Cerebellar cortex (tissue), 1 donor: ENCODE data around the gene WARS2.

Source experiments
- DNase-seq: peaks from one replicate; pipeline ENCODE4 v3.0.0-alpha.2; 2015; ENCODE audit warnings: low spot score

WARS2 gene

DNA sequence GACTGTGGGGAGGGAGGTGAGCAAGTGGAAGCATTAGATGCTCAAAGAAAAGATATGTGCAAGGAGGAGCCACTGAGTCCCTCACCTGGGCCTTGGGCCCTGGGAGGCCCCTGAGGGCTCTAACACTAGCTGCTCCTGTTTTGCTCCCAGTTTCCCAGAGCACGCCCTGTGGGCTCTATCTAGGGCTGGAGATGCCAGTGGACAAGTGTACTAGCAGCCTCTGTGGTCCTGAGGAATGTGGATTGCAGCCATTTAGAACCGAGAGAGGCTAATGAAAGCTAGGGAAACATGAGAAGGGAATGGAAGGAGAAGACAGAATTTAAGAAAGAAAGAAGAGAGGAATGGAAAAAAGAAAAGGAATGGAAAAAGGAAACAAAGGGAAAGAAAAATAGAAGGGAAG lies 142.3 kb downstream of the WARS2 start:
- no peak for DNase-seq

DNA sequence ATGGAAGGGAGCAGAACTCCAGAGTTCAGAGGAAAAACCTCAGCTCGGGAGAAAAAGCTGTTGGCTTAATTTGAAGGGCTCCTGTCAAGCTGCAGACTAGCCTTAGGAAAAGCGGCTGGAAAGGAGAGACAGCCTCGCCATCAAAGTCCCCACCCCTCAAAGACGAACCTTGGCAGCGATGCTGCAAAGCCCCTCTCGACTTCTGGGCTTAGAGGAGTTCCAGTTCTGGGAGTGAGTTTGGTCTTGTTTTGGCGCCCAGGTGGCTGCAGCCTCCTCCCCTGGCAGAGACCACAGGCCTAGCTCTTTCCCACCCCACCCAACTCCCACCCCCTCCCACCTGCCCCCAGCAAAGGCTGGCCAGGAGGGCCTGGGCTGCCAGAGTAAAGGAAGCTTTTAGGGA lies 143.2 kb downstream of the WARS2 start:
- no peak for DNase-seq

DNA sequence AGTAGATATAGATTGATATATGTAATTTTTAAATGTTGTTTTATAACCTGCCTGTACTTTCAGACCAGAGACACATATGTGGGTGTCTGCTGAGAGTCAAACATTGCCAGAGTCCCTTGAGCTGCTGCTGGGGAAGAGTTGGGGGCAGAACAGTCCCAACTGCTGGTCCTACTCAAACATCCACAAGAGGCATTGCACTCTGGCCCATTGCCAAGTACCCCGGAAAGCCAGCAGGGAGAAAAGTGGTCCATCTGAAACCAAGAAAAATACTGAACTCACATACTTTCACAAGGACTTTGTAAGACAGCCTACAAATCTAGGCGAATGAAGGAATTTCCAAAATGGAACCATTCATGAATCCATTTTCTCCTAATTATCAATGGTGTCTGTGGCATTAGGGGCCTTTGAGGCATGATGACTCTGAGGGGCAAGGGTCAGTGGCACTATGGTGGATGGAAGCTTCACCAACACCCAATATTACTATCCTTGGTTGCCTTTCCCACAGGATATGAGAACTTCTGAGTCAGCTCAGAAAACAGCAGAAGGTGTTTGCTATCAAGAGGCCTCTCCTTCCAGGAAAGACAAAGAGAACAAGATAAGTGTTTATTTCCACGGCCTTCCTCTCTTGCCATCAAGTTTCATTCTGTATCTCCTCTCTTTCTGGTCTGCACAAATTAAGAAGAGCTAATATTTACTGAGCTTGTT lies 145.0 kb downstream of the WARS2 start:
- no peak for DNase-seq

DNA sequence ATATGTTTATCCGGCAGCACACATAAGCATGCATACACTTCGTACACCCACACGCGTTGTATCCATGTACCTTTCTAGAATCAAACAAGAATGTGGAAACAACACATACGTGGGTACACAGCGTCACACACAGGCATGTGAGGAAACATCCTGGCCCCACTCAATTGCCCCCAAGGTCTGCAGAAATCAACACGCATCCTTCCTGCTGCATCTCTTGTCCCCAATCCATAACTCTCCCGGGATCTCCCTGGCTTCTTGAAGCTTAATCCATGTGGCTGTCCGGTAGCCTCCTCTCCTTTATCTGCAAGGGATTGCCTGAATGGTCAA lies 146.8 kb downstream of the WARS2 start:
- no peak for DNase-seq

DNA sequence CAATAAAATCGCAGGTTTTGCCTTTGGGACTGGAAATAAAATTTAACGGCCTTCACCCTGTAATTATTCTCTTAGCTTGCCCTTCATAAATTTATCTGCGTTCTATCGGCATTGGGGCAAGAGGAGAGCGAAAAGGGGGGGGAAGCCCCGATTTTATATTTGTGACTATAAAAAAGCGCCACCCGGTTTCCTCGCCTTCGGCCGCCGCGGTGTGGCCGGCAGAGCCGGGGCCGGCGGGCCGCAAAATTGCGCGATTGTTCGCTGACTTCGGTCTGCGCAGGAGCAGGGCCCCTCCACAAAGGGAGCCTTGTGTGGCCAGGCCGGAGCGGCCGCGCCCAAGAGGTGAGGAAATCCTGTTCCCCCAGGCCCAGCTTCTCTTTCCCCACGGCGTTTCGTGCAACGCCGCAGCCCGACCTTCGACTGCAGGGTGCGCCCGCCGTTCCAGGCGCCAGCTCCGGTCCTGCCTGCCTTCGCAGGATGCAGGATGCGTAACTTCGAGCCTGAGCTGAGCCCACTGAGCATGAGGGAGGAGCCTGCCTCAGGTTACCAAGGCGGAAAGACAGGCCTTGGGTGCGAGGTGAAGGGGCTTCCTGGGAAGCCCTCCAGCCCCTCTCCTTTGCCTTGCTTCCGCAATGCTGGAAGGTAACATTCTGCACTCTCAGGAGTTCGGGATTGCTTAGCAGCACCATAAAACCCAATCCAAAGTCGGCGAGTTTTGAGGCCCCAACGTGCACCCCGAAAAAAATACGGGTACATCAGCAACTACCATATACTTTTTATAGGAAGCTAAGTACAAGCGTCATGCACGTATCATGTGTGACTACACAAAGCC lies 147.4 kb downstream of the WARS2 start:
- no peak for DNase-seq

DNA sequence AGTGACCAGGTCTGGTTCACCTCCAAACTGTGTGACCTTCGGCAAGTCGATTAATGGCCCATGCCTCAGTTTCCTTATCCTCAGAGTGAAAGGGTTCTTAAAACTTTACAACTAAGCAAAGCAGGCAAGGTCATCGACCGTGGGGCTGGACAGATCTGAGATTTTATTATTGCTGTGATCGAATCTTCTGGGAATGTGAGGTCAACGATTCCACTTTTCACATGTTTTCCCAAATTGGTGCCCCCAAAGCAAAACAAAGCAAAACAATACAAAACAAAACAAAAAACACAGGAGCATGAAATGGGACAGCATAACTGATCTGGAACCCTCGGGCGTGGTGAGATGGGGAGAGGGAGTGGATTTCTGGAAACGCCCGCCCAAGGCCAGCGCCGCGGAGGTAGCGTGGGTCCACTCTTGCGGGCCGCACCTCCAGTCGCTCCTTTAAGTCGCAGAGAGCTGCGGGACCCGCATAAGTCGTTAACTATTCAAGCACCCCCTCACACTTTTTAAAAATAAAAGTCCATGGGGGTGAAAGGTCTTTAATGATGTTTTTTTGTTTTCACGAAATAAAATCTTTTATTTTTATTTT lies 148.1 kb downstream of the WARS2 start:
- no peak for DNase-seq

DNA sequence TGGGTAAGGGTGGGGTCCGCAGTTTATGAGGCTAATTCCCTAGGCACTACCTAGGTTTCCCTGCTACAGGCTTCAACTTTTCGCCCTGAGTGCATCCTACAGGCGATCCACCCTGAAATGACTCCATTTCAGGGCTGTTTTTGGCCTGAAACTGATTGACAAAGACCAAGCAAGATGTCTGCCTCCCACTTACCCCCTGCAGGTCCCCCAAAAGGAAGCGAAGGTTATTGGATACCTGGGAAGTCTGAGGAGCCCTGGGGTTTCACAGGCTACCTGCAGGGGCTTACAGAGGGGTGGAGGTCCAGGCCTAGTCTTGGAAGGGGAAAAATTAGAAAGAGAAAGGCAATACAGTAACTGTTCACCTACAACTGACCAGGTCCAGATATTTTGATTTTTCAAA lies 149.0 kb downstream of the WARS2 start:
- DNase-seq: no peak

DNA sequence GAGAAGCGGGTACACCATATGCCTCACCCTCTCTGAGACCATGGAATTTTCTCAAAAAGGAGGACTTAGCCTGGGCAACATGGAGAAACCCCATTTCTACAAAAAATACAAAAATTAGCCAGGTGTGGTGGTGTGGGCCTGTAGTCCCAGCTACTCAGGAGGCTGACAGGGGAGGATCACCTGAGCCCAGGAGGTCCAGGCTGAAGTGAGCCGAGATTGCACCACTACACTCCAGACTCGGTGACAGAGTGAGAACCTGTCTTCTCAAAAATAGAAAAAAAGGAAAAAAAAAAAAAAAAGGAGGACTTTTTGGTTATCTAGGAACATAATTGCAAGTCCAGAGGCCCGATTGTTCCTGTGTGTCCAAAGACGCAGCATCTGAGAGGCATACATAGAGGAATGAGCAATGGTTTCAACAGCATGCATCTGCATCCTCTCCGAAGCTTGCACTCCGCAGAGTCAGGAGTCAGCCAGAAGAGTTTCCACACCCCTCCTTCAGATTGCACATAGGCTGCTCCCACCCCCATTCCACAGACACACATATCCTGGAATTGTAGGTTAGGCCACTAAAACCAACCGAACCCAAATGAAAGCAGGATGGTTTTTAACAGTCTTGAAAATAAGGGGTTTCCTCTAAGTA lies 149.8 kb downstream of the WARS2 start:
- DNase-seq: no peak

DNA sequence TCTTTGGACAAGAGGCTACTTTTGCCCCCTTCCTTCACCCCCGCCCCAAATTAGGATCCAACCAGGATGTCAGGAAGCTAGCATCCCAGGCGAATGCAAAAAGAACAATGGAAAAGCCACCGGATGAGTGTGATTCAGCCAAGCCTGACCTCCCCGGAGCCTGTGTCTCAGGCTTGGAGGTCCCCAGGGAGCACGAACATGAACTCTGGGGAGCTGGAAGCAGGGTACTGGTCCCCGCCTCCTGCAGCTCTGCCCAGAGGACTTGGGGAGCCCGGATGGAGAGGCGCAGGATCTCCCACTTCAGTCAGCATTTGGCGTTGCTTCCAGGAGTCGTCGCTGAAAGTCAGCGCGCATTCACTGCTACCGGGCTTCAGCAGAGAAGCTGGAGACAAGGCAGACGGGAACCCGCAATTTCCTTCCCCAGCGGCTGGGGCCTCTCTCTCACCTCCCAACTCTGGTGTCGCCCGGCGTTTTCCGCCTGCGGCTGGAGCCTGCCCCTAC lies 150.5 kb downstream of the WARS2 start:
- DNase-seq: peak; percentile 11

DNA sequence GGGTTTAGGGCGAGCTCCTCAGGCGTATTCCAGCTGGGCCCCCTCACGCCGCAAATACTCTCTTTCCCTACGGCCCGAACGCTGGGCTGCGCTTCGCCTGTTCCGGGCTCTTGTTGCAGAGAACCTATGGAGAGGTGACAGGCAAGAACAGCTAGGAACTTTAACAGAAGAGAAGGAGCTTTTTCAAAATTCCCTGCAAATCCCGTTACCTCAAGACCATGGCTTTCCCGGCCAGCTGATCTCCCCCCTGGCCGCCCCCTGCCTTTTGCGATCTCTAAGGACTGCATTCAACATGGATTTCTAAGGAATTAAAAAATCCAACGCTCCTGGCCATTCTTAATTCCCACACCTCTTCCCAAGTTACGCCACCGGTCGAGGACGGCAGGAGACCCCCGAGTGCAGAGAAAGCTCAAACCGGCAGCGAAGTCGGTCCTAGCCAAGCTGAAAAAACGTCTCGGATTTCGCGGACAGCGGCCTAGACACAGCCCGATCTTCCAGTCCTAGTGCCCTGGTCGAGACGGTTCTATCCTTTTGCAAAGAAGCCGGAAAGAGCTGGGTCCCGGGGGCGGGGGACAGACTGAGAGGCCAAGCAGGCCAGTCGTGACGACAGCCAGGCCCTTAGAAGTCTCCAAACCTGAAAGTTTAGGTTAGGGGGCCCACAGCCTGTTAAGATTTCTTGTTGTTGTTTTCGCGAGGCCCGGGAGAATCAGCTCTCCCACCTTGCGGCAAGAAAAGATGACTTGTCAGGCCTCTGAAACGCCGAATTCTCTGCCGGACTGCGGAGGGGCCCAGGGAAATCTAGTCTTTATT lies 151.2 kb downstream of the WARS2 start:
- DNase-seq: peak; percentile 11

DNA sequence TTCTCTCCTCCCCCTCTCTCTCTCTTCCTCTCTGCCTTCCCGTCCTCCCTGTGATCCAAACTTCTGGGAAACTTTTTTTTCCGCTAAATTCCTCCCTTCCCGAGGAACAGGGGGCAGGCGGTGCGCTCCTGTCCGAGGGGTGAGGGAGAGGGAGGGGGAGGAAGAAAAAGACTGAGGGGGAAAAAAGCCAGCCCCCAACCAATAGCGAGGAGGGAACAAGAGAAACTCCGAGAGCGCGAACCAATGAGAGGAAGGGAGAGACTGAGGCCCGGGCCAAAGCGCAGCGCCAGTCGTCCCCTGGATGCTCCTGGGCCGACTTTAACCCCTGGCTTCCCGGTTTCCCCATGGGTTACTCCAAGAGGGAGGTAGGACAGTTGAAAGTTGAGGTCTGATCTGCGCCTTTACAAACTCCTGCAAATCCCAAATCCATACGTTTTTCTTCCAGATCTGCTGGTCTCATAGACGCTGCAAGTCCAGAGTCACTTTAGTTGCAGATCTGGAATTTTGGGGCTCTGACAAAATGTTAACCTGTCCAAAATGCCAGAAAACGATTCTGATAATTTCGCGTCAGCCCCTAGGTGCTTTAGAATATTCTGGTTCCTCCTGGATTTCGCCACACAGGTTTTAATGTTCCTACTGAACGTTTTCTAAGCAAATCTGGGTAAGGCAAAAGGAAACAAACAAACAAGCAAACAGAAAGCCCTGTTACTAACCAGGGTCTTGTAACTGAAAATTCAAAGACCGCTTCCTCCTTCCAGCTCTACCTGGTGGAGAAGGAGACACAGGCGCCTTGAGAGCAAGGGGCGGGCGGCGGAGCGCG lies 152.1 kb downstream of the WARS2 start, which contains the start of gene TBX15:
TSS of gene TBX15 (minus strand) at position 158 of the 820 bp plus-strand sequence. CDS start 548 bp downstream, outside the sequence.
- peak; percentile 69 for DNase-seq

DNA sequence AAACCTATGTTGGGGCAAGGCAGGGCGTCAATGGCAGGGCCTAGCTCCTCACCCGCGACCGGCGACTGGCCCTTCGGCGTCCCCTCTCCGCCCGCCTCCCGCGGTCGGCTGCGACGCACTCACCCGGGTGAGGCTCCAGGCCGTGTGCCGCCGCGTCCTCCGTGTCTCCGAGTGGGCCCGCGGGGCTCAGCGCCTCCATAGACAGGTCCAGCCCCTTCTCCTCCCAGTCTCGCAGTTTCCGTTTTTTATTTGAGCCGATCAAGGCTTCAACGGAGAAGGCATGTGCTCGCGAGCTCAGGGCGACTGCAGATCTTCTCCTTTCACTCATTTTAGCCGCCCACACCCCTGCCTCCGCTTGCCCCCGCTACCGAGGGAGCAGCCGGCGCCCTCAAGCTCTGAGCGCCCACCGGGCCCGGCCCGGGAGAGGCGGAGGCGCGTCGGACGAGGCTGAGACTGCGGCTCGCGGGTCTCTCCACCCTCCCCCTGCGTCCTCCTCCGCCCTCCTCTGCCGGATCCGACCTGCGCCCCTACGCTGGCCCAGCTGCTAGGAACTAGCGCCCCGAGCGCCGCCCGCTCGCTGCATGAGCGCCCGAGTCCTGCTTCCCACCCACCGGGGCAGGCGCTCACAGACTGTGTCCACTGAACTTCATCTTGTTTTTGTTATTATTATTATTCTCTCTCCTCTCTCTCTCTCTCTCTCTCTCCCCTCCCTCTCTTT lies 152.8 kb downstream of the WARS2 start:
- no peak for DNase-seq

DNA sequence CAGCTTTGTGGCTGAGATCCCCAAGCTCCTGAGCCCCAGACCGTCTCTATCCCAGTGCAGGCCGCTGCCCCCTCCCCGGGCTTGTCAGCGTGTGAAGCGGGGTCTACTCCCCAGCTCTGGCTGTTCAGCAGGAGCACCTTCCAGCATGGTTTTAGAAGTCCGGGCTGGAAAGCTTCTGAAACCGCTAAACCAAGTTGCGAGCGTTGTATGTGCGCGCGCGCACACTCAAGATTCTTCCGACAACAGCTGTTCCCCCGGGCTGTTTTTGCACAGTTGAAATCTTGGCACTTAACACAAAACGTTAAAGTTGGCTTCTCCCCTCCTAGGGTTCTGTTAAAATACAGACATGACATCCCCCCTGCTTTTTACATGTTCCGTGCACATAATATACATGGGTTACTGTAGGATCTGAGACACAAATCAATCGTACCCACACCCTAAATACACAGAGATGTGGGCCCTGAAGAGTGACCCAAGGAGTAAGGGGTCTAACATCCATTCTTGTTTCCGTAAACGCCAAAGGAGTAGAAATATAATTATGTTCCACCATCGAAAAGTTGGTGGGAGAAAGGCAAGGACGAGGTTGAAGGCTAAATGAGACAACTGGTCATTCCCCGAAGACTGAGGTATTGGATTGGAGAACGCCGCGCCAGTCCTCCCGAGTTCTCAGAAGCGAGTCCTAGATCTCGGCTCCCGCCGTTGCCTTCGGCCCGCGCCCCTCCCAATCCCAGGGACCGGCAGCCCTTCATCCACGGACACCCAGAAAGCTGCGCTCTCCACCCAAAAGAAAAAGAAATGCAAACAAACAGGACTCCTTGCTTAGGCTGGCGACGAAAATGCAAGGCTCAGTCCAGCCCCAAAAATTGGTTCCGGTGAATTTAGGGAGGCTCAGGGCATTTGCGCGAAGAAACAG lies 153.6 kb downstream of the WARS2 start:
- DNase-seq: no peak

DNA sequence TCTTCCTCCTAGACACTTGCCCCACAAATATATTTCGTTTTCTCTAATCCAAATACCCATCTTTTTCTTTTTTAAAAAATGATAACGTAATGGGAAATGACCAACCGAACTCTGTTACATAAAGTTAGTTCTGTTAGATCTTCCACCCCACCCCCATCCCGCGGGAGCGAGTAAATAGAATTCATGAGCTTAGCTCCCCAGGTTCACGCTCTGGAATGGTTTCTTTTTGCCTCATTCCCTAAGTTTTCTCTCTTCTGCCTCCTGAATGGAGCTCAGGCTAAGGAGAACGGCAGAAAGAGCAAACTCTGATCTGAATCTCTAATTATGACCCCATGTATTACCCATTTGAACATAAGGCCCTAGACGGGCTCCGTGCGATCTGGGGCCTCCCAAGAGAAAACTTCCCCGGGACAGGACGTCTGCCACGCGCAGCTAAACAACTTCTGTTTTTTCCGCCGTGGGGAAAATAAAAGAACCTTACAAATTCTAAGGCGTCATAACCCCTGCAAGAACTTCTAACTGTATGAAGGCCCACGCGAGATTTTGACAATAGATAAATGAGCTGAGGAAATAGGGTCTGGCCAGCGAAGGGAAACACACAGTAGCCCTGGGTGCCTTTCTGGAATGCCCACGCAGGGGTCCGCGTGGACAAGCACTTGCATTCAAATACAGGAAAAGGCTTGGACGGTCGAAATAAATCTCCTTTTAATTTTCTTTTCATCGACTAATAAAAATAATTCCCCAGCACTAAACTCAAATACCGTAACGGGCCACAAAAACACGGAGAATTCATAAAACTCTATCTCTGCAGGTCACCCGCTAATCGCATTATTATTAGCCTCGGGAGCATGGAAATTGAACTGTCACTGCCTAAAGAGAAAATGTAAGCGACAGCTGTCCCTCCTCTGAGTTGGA lies 154.6 kb downstream of the WARS2 start:
- no peak for DNase-seq

DNA sequence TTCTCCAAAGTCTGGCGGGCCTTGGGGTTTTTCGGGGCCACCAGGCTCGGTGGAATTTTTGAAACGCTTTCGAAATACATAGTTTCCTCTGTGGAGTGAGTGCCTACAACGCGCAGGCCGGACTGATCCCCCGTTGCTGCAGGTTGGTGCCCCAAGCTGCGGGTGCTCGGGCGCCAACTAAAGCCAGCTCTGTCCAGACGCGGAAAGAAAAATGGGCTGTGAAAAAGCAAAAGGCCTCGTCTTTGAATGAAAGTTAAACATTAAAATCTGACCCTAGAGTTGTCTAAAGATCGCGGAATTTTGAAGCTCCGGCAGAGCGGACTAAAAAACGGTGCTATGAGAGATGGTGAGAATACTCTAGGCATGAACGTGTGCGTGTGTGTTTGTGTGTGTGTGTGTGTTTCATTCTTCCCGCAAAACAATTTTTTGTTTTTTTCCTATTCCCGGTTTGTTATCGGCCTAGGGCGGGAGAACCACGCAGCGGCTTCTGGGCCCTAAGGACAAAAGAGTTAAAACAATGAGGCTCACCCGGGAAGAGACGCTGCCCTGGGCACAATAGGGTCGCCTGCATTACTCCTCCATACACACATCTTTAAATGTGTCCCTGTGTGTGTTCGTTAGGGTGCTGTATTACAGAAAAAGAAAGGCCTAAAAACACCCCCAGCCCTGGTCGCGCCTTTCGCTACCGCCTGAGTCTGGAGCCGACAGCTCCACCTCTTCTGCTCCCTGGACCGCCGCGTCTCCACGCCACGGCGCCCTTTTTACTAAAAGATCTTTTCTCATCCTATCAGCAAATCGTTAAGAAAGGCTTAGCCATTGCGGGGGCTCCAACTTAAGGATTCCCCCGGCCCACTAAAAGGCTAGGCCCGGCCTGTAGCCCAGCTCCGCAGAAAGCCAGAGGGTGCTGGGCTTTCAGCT lies 155.5 kb downstream of the WARS2 start:
- no peak for DNase-seq

DNA sequence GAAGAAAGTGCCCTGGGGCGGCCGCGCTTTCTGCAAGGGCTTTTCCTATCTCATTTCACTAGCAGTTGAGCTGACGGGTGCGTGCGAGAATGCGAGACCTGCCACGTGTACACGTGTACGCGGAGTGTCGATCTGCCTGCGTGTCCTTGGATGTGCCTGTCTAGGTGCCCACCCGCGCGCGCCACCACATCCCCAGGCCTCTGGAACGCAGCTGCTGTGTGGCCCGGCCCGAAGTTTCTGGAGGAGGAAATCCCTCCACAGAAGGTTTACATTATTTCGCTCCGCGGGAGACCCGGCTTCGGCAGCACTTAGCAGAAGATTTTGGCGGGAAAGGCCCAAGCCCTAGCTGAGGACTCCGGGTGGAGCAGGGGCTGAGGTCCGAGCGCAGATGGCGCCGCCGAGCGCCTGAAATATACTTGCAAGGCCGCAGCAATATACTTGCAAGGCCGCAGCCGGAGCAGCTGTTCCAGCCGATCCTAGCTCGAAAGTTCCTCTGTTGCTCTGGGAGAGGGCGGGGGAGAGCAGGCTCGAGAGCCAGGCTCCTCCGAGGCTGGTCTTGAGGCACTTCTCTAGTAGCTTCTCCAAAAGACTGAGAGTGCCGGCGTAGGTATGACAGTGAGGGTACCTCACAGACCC lies 156.2 kb downstream of the WARS2 start:
- no peak for DNase-seq
